HL-60 (cell line): ENCODE data around the gene KDM4C.
"Not testable (repeated sequence)": the region's sequence is repeated elsewhere in the genome, so short reads cannot be mapped to it uniquely, and the experiment has no call there.

Experiments
- DNase-seq, 2 experiments: peaks; one replicate each; pipeline ENCODE4 v3.0.0-alpha.2; 2010 to 2020; ENCODE audit warnings: low read depth in 1 of 2, low spot score in 1 of 2
- H3K27ac ChIP-seq: fragments of 250-450 bp; sonication (Bioruptor Pico); replicated peaks from 2 replicates; pipeline ENCODE4 v1.5.1; 2020; ENCODE audit warnings: mild to moderate bottlenecking, moderate library complexity
- H3K27me3 ChIP-seq: fragments of 250-450 bp; sonication (Bioruptor Pico); 2 replicates; pipeline ENCODE4 v1.5.1; 2021; ENCODE audit warnings: mild to moderate bottlenecking, moderate library complexity; ENCODE audit not compliant: insufficient read depth, poor library complexity, severe bottlenecking
- H3K4me3 ChIP-seq: replicated peaks from 2 replicates; pipeline ENCODE4 v1.5.1; 2011; ENCODE audit warnings: mild to moderate bottlenecking, control low read depth, low read length; ENCODE audit not compliant: insufficient read depth
- GABPA ChIP-seq: IDR thresholded peaks from 2 replicates; pipeline ENCODE4 v1.6.1; 2012; ENCODE audit warnings: low read depth
- POLR2AphosphoS5 ChIP-seq: IDR thresholded peaks from 2 replicates; pipeline ENCODE4 v1.6.1; 2012; ENCODE audit warnings: low read depth
- SPI1 ChIP-seq: IDR thresholded peaks from 2 replicates; pipeline ENCODE4 v1.6.1; 2012; ENCODE audit warnings: low read depth, mild to moderate bottlenecking, borderline replicate concordance
- TF ChIP-seq, protein P1 (sequence below): IDR thresholded peaks from one replicate; pipeline ENCODE4 v1.5.1; 2011; ENCODE audit warnings: low read length, control low read depth, inconsistent platforms; ENCODE audit not compliant: insufficient read depth
- TF ChIP-seq, protein P2 (sequence below): IDR thresholded peaks from 2 replicates; pipeline ENCODE4 v1.6.1; 2012; ENCODE audit warnings: low read depth; ENCODE audit not compliant: insufficient replicate concordance

KDM4C gene

DNA sequence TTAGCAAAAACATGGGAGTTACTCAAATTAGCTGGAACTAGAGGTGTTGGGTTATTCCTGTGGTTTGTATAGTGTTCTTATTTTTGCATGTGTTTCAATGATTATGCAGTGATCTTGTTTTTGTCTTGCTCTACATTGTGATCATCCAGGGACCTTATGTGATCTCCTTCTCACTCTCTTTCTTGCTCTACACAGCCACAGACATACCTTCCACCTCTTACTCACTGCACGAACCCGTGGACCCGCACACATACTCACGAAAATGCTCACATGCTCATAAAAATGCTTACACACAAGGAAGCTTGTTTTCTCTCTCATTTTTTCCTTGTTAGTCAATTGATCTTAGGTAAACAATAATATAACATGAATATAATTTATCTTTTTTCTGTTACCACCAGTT, 187.1 kb downstream of the KDM4C start:
- TF ChIP-seq, protein P1, sequence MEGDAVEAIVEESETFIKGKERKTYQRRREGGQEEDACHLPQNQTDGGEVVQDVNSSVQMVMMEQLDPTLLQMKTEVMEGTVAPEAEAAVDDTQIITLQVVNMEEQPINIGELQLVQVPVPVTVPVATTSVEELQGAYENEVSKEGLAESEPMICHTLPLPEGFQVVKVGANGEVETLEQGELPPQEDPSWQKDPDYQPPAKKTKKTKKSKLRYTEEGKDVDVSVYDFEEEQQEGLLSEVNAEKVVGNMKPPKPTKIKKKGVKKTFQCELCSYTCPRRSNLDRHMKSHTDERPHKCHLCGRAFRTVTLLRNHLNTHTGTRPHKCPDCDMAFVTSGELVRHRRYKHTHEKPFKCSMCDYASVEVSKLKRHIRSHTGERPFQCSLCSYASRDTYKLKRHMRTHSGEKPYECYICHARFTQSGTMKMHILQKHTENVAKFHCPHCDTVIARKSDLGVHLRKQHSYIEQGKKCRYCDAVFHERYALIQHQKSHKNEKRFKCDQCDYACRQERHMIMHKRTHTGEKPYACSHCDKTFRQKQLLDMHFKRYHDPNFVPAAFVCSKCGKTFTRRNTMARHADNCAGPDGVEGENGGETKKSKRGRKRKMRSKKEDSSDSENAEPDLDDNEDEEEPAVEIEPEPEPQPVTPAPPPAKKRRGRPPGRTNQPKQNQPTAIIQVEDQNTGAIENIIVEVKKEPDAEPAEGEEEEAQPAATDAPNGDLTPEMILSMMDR: no peak
- TF ChIP-seq SPI1 (no peak), GABPA (no peak), POLR2AphosphoS5 (no peak)
- TF ChIP-seq, protein P2, sequence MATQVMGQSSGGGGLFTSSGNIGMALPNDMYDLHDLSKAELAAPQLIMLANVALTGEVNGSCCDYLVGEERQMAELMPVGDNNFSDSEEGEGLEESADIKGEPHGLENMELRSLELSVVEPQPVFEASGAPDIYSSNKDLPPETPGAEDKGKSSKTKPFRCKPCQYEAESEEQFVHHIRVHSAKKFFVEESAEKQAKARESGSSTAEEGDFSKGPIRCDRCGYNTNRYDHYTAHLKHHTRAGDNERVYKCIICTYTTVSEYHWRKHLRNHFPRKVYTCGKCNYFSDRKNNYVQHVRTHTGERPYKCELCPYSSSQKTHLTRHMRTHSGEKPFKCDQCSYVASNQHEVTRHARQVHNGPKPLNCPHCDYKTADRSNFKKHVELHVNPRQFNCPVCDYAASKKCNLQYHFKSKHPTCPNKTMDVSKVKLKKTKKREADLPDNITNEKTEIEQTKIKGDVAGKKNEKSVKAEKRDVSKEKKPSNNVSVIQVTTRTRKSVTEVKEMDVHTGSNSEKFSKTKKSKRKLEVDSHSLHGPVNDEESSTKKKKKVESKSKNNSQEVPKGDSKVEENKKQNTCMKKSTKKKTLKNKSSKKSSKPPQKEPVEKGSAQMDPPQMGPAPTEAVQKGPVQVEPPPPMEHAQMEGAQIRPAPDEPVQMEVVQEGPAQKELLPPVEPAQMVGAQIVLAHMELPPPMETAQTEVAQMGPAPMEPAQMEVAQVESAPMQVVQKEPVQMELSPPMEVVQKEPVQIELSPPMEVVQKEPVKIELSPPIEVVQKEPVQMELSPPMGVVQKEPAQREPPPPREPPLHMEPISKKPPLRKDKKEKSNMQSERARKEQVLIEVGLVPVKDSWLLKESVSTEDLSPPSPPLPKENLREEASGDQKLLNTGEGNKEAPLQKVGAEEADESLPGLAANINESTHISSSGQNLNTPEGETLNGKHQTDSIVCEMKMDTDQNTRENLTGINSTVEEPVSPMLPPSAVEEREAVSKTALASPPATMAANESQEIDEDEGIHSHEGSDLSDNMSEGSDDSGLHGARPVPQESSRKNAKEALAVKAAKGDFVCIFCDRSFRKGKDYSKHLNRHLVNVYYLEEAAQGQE: no peak
- Histone ChIP-seq H3K4me3 (no peak overlapping the region), H3K27ac (no peak overlapping the region), H3K27me3 (no peaks in the 10 kb centered on the region)
- DNase-seq: no peak

DNA sequence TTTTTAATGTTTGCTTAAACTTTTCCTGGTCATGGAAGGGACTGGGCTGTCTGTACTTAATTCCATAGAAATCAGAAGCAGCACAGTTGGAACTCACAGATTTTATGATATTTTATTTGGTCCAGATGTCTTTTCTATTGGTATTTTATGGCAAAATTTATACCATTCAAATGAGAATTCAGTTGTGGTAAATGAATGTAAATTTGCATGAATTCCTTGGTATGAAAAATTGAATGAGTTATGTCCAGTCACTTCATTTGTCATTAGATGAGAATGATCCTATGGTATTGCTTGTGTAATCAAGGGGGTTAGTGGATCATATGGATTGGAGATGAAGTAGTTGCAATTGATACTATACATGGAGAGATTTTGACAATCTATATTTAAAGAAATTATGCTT, 188.0 kb downstream of the KDM4C start:
- H3K4me3 ChIP-seq: no peak overlapping the region
- H3K27me3 ChIP-seq: no peaks in the 10 kb centered on the region
- no peak for DNase-seq
- TF ChIP-seq, protein P1: no peak
- no peak for TF ChIP-seq POLR2AphosphoS5
- TF ChIP-seq SPI1: no peak
- TF ChIP-seq GABPA: no peak
- no peak overlapping the region for H3K27ac ChIP-seq

DNA sequence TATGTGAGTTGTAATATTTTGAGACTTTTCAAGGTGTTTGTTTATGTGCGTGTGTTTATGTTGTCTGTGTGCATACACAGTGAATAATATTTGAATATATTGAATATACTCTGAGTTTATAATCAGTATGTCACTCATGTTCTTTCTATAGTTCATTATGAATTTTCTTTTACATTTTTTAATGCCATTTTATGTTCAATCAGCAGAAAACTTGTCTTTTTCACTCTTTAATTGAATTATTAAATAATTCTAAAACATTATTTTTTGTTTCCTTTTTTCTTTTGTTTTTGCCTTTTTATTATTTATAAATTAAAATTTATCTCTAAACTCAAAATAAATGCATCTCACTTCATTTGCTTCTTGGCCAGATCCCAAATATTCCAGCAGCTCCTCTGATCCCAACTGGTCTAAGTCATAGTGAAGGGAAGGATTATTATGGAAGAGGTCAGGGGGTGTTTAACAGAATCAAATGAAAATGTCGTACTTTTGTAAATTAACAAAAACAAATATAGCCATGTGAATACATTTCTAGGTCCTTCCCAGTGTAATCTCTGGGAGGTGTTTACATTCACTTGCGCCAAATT, 188.9 kb downstream of the KDM4C start:
- TF ChIP-seq GABPA (no peak), SPI1 (no peak), POLR2AphosphoS5 (no peak)
- TF ChIP-seq, protein P2: no peak
- TF ChIP-seq, protein P1: no peak
- H3K27ac ChIP-seq: no peak overlapping the region
- DNase-seq: no peak
- no peak overlapping the region for H3K4me3 ChIP-seq
- H3K27me3 ChIP-seq: no peaks in the 10 kb centered on the region

DNA sequence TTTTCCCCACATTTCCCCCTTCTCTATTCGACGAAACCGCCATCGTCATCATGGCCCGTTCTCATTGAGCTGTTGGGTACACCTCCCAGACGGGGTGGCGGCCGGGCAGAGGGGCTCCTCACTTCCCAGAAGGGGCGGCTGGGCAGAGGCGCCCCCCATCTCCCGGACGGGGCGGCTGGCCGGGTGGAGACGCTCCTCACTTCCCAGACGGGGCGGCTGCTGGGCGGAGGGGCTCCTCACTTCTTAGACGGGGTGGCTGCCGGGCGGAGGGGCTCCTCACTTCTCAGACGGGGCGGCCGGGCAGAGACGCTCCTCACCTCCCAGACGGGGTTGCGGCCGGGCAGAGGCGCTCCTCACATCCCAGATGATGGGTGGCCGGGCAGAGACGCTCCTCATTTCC, 191.1 kb downstream of the KDM4C start:
- not testable (repeated sequence) for DNase-seq, H3K27me3 ChIP-seq, H3K27ac ChIP-seq, H3K4me3 ChIP-seq
